ENCODE measurements around the gene NFKB1. TPM values are rescaled to one million over a fixed set of nuclear protein-coding genes. Genes with fewer than 3 reads are reported as not detected.
A peak's percentile ranks its signal among the peaks of the same experiment; 100 is the strongest.

Gene NFKB1
- polyA plus RNA-seq, 1 donor (not counting 4 experiments of a cell fraction or from before 2014, with no cell fraction given), result 21.8 TPM

DNA sequence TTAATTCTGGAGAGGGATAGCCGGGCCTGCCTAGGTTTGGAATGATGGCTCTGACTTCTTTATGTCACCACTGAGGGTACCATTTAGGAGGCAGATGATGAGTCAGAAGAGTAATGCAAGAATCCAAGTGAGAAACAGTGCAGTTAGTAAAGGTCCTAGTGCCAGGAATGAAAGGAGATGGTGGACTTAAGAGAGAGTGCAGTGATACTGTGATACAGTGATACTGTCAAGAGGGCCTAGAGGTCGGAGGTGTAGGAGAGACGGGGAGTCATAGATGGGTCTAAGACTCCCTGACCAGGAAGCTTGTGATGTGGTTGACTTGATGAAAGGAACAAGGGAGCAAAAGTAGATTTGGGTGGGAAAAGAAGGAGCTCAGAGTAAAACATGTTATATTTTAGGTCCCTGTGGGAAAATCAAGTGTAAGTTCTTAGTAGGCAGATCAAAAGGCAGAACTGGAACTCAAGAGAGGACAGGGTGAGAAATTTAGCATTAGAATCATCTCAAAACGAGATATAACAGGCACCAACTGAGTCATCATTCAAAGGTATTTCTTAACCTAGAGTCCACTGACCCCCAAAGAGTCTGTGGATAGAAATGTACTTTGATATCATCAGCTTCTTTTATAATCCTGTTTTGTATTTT is 85.0 kb downstream of the NFKB1 start:
- Histone ChIP-seq H3K4me2 (ENCODE audit: control insufficient read depth, extremely low read depth, insufficient read depth, low read depth, low read length) (peak overlapping the region; percentile 11), H4K20me1 (ENCODE audit: control insufficient read depth, extremely low read depth, insufficient read depth, low read length) (no peaks in the 10 kb centered on the region), H3K36me3 (ENCODE audit: control insufficient read depth in 2 of 2, extremely low read depth in 1 of 2, insufficient read depth in 2 of 2, low read length in 2 of 2) (peaks cover 7 to 13% of the 10 kb centered on the region in 2 experiments), H3K27me3 (ENCODE audit: control insufficient read depth, extremely low read depth, insufficient read depth, low read length) (no peaks in the 10 kb centered on the region), H3K9ac (ENCODE audit: control insufficient read depth, extremely low read depth, insufficient read depth, low read length) (no peak overlapping the region), H3K79me2 (ENCODE audit: control insufficient read depth, insufficient read depth, low read length) (no peaks in the 10 kb centered on the region), H2AFZ (ENCODE audit: control insufficient read depth, low read length) (no peak overlapping the region), H3K4me1 (ENCODE audit: control insufficient read depth, extremely low read depth, insufficient read depth, low read length) (peaks cover 19% of the 10 kb centered on the region), H3K9me1 (ENCODE audit: control insufficient read depth, extremely low read depth, insufficient read depth, low read length) (no peaks in the 10 kb centered on the region), H3K4me3 (ENCODE audit: control insufficient read depth in 2 of 3, extremely low read depth in 1 of 3, insufficient read depth in 2 of 3, low read depth in 1 of 3, low read length in 3 of 3) (no peak overlapping the region), H3K27ac (ENCODE audit: control insufficient read depth, insufficient read depth, low read length) (peak overlapping the region; percentile 35), H3K9me3 (ENCODE audit: control insufficient read depth, low read depth, low read length) (no peaks in the 10 kb centered on the region)
- dilution Hi-C loops (cut with MboI; ENCODE audit: extremely low pct_ligation_motif_present, low sequenced_read_pairs), result no loop called here
- DNase-seq (ENCODE audit: low read depth, low spot score) (no peak), FAIRE-seq (peak; percentile 55)
- TF ChIP-seq EZH2 (IDR thresholded peaks at IDR 0.05; ENCODE audit: low read length) (no peak), CTCF (optimal IDR thresholded peaks at IDR 0.05 in 1 of 3, IDR thresholded peaks at IDR 0.05 in 1 of 3, conservative IDR thresholded peaks at IDR 0.05 in 1 of 3; ENCODE audit: extremely low read depth in 1 of 3, insufficient read depth in 2 of 3, low read length in 3 of 3) (no peak)

- Histone ChIP-seq H3K9me3 (ENCODE audit: control insufficient read depth, low read depth, low read length) (no peaks in the 10 kb centered on the region), H3K36me3 (ENCODE audit: control insufficient read depth in 2 of 2, extremely low read depth in 1 of 2, insufficient read depth in 2 of 2, low read length in 2 of 2) (peaks cover 7 to 13% of the 10 kb centered on the region in 2 experiments), H3K4me3 (ENCODE audit: control insufficient read depth in 2 of 3, extremely low read depth in 1 of 3, insufficient read depth in 2 of 3, low read depth in 1 of 3, low read length in 3 of 3) (no peak overlapping the region), H3K27ac (ENCODE audit: control insufficient read depth, insufficient read depth, low read length) (no peak overlapping the region), H3K4me2 (ENCODE audit: control insufficient read depth, extremely low read depth, insufficient read depth, low read depth, low read length) (no peak overlapping the region), H3K9ac (ENCODE audit: control insufficient read depth, extremely low read depth, insufficient read depth, low read length) (no peak overlapping the region), H3K79me2 (ENCODE audit: control insufficient read depth, insufficient read depth, low read length) (no peaks in the 10 kb centered on the region), H3K4me1 (ENCODE audit: control insufficient read depth, extremely low read depth, insufficient read depth, low read length) (peaks cover 19% of the 10 kb centered on the region), H2AFZ (ENCODE audit: control insufficient read depth, low read length) (no peak overlapping the region), H3K9me1 (ENCODE audit: control insufficient read depth, extremely low read depth, insufficient read depth, low read length) (no peaks in the 10 kb centered on the region), H4K20me1 (ENCODE audit: control insufficient read depth, extremely low read depth, insufficient read depth, low read length) (no peaks in the 10 kb centered on the region), H3K27me3 (ENCODE audit: control insufficient read depth, extremely low read depth, insufficient read depth, low read length) (no peaks in the 10 kb centered on the region)
- peak; percentile 48 for FAIRE-seq
- dilution Hi-C loops (cut with MboI; ENCODE audit: extremely low pct_ligation_motif_present, low sequenced_read_pairs), result no loop called here
- no peak for DNase-seq (ENCODE audit: low read depth, low spot score)
- TF ChIP-seq EZH2 (IDR thresholded peaks at IDR 0.05; ENCODE audit: low read length) (no peak), CTCF (optimal IDR thresholded peaks at IDR 0.05 in 1 of 3, IDR thresholded peaks at IDR 0.05 in 1 of 3, conservative IDR thresholded peaks at IDR 0.05 in 1 of 3; ENCODE audit: extremely low read depth in 1 of 3, insufficient read depth in 2 of 3, low read length in 3 of 3) (no peak)
These were observed 85.5 kb downstream of the NFKB1 start for GRCh38 chr4:102586644-102587021.

All from keratinocyte (primary cell).